Testis (tissue), 3 donors: ENCODE results near the gene UGT1A10. TPM values are rescaled to one million over a fixed set of nuclear protein-coding genes. Genes with fewer than 3 reads are reported as not detected.
A peak's percentile ranks its signal among the peaks of the same experiment; 100 is the strongest.
"Not testable (repeated sequence)": the region's sequence is repeated elsewhere in the genome, so short reads cannot be mapped to it uniquely, and the experiment has no call there.

ENCODE experiments used
- DNase-seq: peaks from one replicate; pipeline ENCODE4 v3.0.0-alpha.2; 2019
- H3K27ac ChIP-seq, 2 donors: fragments of 200-600 bp; sonication (generic); one replicate each; pipeline ENCODE4 v1.5.1; 2019
- H3K27me3 ChIP-seq: fragments of 200-600 bp; sonication (generic); one replicate; pipeline ENCODE4 v1.5.1; 2019
- H3K36me3 ChIP-seq: fragments of 200-600 bp; sonication (generic); one replicate; pipeline ENCODE4 v1.5.1; 2017; ENCODE audit warnings: low read depth; ENCODE audit errors: missing control alignments
- H3K4me1 ChIP-seq: fragments of 200-600 bp; sonication (generic); one replicate; pipeline ENCODE4 v1.5.1; 2019
- H3K4me3 ChIP-seq, 2 donors: fragments of 200-600 bp; sonication (generic); one replicate each; pipeline ENCODE4 v1.5.1; 2017 to 2019
- H3K9me3 ChIP-seq: fragments of 200-600 bp; sonication (generic); one replicate; pipeline ENCODE4 v1.5.1; 2017
- POLR2A ChIP-seq: fragments of 450-650 bp; IDR thresholded peaks from one replicate; pipeline ENCODE4 v1.6.1; 2017; ENCODE audit warnings: antibody characterized with exemption, mild to moderate bottlenecking, moderate library complexity
- WGBS, 2 donors: methylation state at CpG; one replicate each; pipeline ENCODE4 v1.1.5; 2018; 5-methylcytosine and 5-hydroxymethylcytosine counted together
- intact Hi-C: fragments of 100-400 bp; cut with DNase I; formaldehyde crosslinking; loops from one replicate; pipeline ENCODE4 v1.15.1; 2023; ENCODE audit warnings: low total_unique reads
- polyA plus RNA-seq: library from polyadenylated mRNA; stranded (reverse); fragments of 350-450 nt; fragmentation: Illumina TruSeq; extraction: RNeasy Lipid Tissue Mini Kit (QIAGEN cat#74804); gene quantifications from one replicate; pipeline ENCODE4 v1.2.3, GENCODE V29; 2014; ENCODE audit warnings: low read depth, low replicate concordance; ENCODE audit not compliant: insufficient read depth
- total RNA-seq, 2 donors: library from RNA; depleted of rRNA; stranded (reverse); fragments of >200 nt; gene quantifications; one replicate each; pipeline ENCODE4 v1.2.3, GENCODE V29; 2016
- TF ChIP-seq, protein P1 (sequence below), 3 experiments: fragments of 450-650 bp in 2 of 3; fragments of 200-600 bp in 1 of 3; sonication (generic) in 1 of 3; IDR thresholded peaks; one replicate each; pipeline ENCODE4 v1.5.1; 2016 to 2019; ENCODE audit warnings: antibody characterized with exemption in 3 of 3, mild to moderate bottlenecking in 2 of 3, moderate library complexity in 1 of 3

The UGT1A10 gene
- total and polyA plus RNA-seq, 3 donors from 2014 or later = 0.29 to 0.68 (median 0.31) TPM

DNA sequence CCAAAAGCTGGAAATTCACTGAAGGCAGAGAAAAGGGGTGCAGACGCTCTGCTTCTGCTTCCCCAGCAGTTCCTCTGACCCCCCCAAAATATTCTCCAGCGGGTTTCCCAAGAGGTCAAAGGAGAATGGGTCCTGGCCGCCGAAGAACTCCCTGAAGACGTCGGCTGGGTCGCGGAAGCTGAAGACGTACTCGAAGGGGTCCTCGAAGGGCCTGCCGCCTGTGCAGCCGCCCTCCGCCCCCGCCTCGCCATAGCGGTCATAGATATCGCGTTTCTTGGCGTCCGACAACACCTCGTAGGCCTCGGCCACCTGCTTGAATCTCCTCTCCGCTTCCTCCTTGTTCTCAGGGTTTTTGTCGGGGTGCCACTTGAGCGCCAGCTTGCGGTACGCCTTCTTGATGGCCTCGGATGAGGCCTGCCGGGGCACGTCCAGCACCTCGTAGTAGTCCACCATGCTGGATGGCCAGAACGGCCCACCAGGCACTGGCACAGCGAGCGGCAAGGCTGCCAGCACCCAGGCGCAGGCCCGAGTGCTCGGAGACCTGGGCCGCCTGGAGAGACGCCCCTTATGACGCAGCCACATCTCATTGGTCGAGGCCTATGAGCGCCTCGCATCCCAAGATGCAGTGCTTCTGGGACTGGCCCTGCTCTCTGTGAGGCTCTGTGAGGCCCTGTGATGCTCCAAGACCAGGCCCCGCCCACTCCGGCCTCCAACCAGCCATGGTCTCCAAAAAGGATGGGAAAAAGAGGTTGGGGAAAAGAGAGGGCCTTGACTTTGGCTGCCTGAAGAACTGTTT is 107.4 kb downstream of the UGT1A10 start:
- intact Hi-C loops = no loop called here
- DNase-seq = peak; percentile 83
- 73% methylated on average over 27 to 44 of the region's 46 CpGs for WGBS, 2 donors
- Histone ChIP-seq H3K36me3 (no peaks in the 10 kb centered on the region), H3K27me3 (no peaks in the 10 kb centered on the region), H3K4me1 (no peaks in the 10 kb centered on the region), H3K27ac (no peak overlapping the region), H3K9me3 (no peaks in the 10 kb centered on the region), H3K4me3 (peak overlapping the region; percentile 38 to 40)
- TF ChIP-seq, protein P1, sequence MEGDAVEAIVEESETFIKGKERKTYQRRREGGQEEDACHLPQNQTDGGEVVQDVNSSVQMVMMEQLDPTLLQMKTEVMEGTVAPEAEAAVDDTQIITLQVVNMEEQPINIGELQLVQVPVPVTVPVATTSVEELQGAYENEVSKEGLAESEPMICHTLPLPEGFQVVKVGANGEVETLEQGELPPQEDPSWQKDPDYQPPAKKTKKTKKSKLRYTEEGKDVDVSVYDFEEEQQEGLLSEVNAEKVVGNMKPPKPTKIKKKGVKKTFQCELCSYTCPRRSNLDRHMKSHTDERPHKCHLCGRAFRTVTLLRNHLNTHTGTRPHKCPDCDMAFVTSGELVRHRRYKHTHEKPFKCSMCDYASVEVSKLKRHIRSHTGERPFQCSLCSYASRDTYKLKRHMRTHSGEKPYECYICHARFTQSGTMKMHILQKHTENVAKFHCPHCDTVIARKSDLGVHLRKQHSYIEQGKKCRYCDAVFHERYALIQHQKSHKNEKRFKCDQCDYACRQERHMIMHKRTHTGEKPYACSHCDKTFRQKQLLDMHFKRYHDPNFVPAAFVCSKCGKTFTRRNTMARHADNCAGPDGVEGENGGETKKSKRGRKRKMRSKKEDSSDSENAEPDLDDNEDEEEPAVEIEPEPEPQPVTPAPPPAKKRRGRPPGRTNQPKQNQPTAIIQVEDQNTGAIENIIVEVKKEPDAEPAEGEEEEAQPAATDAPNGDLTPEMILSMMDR (IDR thresholded peaks at IDR 0.05) = no peak
- no peak for TF ChIP-seq POLR2A

DNA sequence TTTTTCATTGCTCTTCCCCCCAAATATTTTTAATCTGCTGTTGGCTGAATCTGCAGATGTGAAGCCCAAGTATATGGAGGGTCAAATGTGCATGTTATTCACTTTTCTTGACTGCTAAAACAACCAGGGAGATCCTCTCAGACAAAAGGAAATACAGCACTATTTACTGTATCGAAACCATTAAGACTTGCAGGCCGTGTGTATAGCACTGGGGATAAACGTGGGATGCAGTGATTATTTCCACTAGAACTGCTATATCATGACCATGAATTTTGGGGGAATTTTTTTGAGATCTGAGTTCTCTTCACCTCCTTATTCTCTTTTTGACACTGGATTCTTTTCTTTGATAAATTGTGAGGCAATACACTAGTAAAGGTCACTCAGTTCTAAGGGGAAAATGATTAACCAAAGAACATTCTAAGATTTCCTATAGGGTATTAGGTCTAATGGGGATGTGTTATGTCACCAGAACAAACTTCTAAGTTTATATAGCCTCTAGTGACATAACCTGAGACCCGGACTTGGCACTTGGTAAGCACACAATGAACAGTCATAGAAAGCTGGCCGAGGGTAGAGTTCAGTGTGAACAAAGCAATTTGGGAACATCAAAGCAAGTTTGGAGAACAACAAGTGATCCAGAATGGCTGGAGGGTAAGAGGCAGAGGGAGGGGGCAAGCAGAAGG is 109.0 kb downstream of the UGT1A10 start:
- WGBS, 2 donors = 81% methylated on average over 5 of the region's 5 CpGs
- TF ChIP-seq, protein P1 (IDR thresholded peaks at IDR 0.05) = no peak

DNA sequence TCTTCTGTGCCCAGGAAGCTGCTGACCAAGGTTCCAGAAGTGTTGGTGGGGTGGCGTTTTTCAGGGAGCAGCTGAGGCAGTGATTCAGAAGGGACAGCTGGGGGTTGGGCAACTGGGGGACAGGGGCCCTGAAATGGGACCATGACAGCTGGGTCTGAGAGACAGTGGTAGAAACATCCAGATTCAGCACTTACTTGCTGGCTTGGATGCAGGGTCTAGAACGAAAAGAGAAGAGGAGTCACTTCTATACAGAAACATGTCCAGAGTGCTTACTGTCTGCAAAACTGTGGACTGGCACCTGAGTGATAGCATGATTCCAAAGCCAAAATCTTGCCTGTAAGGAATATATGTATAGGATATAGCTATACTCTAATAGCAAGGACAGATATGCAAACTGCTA is 109.6 kb downstream of the UGT1A10 start:
- DNase-seq, H3K4me3 ChIP-seq, H3K27me3 ChIP-seq, H3K9me3 ChIP-seq, intact Hi-C loops, H3K27ac ChIP-seq, H3K36me3 ChIP-seq, H3K4me1 ChIP-seq: not testable (repeated sequence)
- WGBS, 2 donors = 69 to 76% methylated on average over 2 of the region's 2 CpGs

More for the DNA sequence above, 109.0 kb downstream of the UGT1A10 start:
- no peak for DNase-seq
- Histone ChIP-seq H3K36me3 (no peaks in the 10 kb centered on the region), H3K4me1 (no peaks in the 10 kb centered on the region), H3K9me3 (no peaks in the 10 kb centered on the region), H3K27me3 (no peaks in the 10 kb centered on the region), H3K4me3 (no peak overlapping the region), H3K27ac (no peak overlapping the region)
- intact Hi-C loops = no loop called here

DNA sequence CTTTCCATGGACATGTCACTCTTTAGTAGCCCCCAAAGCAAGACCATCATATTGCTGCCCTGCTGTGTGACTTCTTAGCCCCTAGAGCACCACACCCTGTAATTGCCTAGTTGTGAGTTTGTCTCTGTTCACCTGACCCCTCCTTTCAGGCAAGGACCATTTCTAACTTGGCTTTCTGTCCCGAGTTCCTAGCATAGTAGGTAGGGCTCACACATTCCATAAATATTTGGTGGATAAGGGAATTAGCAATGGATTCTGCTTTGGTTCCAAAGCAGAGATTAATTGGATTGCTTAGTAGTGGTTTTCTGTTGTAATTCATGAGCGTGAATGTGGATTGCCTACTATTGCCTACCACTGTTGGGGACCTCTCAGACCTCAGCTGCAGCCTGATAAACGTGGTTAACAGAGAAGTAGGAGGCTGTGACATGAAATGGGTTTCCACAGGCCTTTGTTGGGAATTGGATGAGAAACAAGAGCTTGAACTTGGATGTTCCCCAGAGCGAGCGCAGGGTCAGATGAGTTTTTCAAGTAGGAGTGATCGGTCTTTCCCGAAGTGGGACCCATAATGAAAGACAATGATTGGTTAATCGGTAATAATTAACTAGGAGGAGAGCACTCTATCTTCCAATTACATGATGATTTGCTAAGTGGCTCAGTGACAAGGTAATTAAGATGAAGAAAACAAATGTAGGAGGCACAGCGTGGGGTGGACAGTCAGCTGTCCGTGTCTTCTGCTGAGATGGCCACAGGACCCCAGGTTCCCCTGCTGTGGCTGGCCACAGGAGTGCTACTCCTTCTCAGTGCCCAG is 110.4 kb downstream of the UGT1A10 start:
- WGBS, 2 donors = 72 to 77% methylated on average over 10 of the region's 10 CpGs
- DNase-seq = no peak
- Histone ChIP-seq H3K9me3 (no peaks in the 10 kb centered on the region), H3K36me3 (no peaks in the 10 kb centered on the region), H3K4me3 (no peak overlapping the region), H3K27ac (no peak overlapping the region), H3K4me1 (no peaks in the 10 kb centered on the region), H3K27me3 (no peaks in the 10 kb centered on the region)
- intact Hi-C loops = no loop called here
- TF ChIP-seq, protein P1 (IDR thresholded peaks at IDR 0.05) = no peak
- TF ChIP-seq POLR2A = no peak

DNA sequence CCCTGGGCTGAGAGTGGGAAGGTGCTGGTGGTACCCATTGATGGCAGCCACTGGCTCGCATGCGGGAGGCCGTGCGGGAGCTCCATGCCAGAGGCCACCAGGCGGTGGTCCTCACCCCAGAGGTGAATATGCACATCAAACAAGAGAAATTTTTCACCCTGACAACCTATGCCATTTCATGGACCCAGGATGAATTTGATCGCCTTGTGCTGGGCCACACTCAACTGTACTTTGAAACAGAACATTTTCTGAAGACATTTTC is 111.0 kb downstream of the UGT1A10 start:
- intact Hi-C loops = no loop called here

DNA sequence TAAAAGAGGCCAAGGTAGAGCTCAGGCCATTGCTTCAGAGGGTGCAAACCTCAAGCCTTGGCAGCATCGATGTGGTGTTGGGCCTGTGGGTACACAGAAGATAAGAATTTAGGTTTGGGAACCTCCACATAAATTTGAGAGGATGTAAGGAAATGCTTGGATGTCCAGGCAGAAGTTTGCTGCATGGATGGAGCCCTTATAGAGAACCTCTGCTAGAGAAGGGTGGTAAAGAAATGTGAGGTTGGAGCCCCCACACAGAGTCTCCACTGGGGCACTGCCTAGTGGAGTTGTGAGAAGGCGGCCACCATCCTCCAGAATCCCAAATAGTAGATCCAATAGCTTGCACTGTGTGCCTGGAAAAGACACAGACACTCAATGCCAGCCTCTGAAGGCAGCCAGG is 114.4 kb downstream of the UGT1A10 start:
- 73 to 78% methylated on average over 2 of the region's 2 CpGs for WGBS, 2 donors
- H3K4me1 ChIP-seq, H3K36me3 ChIP-seq, DNase-seq, H3K27ac ChIP-seq, H3K9me3 ChIP-seq, H3K27me3 ChIP-seq, intact Hi-C loops, H3K4me3 ChIP-seq: not testable (repeated sequence)

More for the DNA sequence above, 111.0 kb downstream of the UGT1A10 start:
- Histone ChIP-seq H3K27ac (no peak overlapping the region), H3K4me1 (no peaks in the 10 kb centered on the region), H3K27me3 (no peaks in the 10 kb centered on the region), H3K4me3 (no peak overlapping the region), H3K9me3 (no peaks in the 10 kb centered on the region), H3K36me3 (no peaks in the 10 kb centered on the region)
- 90 to 96% methylated on average over 6 of the region's 6 CpGs for WGBS, 2 donors
- no peak for DNase-seq
- TF ChIP-seq POLR2A = no peak
- TF ChIP-seq, protein P1 (IDR thresholded peaks at IDR 0.05) = no peak

DNA sequence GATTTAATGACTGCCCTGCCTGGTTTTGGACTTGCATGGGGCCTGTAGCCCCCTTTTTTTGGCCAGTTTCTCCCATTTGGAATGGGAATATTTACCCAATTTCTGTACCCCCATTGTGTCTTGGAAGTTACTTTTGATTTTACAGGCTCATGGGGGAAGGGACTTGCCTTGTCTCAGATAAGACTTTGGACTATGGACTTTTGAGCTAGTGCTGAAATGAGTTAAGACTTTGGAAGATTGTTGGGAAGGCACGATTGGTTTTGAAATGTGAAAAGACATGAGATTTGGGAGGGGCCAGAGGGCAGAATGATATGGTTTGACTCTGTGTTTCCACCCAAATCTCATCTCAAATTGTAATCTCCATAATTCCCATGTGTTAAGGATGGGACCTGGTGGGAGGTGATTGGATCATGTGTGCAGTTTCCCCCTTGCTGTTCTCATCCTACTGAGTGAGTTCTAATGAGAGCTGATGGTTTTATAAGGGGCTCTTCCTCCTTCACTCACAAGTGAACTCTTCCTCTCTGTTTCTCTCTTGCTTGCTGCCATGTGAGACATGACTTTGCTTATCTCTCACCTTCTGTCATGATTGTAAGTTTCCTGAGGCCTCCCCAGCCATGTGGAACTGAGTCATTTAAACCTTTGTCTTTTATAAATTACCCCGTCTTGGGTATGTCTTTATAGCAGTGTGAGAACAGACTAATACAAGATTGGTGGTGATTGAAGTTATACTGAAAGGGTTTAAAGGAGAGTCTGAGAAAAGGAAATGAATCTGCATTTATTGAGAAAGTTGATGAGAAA is 115.2 kb downstream of the UGT1A10 start:
- H3K27ac ChIP-seq, H3K27me3 ChIP-seq, H3K9me3 ChIP-seq, H3K4me3 ChIP-seq, H3K4me1 ChIP-seq, H3K36me3 ChIP-seq, intact Hi-C loops, DNase-seq: not testable (repeated sequence)
- 69 to 77% methylated on average over 2 of the region's 2 CpGs for WGBS, 2 donors
